Mesenchymal stem cell (in vitro differentiated cells and primary cell): ENCODE results near the gene DDX39B.
A peak's percentile ranks its signal among the peaks of the same experiment; 100 is the strongest.
"Not testable (repeated sequence)": the region's sequence is repeated elsewhere in the genome, so short reads cannot be mapped to it uniquely, and the experiment has no call there.

ENCODE experiments used
- DNase-seq: peaks from one replicate; pipeline ENCODE4 v3.0.0-alpha.2; 2013
- H2AFZ ChIP-seq: one replicate; pipeline ENCODE4 v1.6.1; 2013; ENCODE audit warnings: low read depth, mild to moderate bottlenecking, control low read depth, inconsistent platforms, low read length, moderate library complexity
- H2AK5ac ChIP-seq: 2 replicates; pipeline ENCODE4 v1.6.1; 2013; ENCODE audit warnings: low read length, moderate library complexity, mild to moderate bottlenecking, inconsistent platforms; ENCODE audit not compliant: severe bottlenecking
- H2BK120ac ChIP-seq: one replicate; pipeline ENCODE4 v1.6.1; 2013; ENCODE audit warnings: low read depth, mild to moderate bottlenecking, inconsistent platforms, low read length, moderate library complexity
- H2BK12ac ChIP-seq, 2 experiments: one replicate each; pipeline ENCODE4 v1.6.1; 2013; ENCODE audit warnings: inconsistent platforms in 2 of 2, low read length in 2 of 2, mild to moderate bottlenecking in 2 of 2, moderate library complexity in 2 of 2, control low read depth in 1 of 2
- H2BK15ac ChIP-seq: one replicate; pipeline ENCODE4 v1.6.1; 2013; ENCODE audit warnings: mild to moderate bottlenecking, low read depth, inconsistent platforms; ENCODE audit not compliant: poor library complexity, severe bottlenecking
- H2BK5ac ChIP-seq: 2 replicates; pipeline ENCODE4 v1.6.1; 2013; ENCODE audit warnings: low read depth, mild to moderate bottlenecking, low read length, control low read depth, inconsistent platforms; ENCODE audit not compliant: poor library complexity, severe bottlenecking
- H3K14ac ChIP-seq, 2 experiments: one replicate each; pipeline ENCODE4 v1.6.1; 2013; ENCODE audit warnings: inconsistent platforms in 2 of 2, low read length in 2 of 2, control low read depth in 1 of 2, mild to moderate bottlenecking in 1 of 2, moderate library complexity in 1 of 2
- H3K18ac ChIP-seq, 2 experiments: one replicate each; pipeline ENCODE4 v1.6.1; 2013; ENCODE audit warnings: inconsistent platforms in 2 of 2, low read length in 2 of 2, control low read depth in 1 of 2, low read depth in 1 of 2, mild to moderate bottlenecking in 1 of 2
- H3K23ac ChIP-seq, 2 experiments: one replicate each; pipeline ENCODE4 v1.6.1; 2013; ENCODE audit warnings: inconsistent platforms in 2 of 2, low read length in 2 of 2, mild to moderate bottlenecking in 2 of 2, moderate library complexity in 2 of 2, control low read depth in 1 of 2
- H3K27ac ChIP-seq: 2 replicates; pipeline ENCODE4 v1.5.1; 2013; ENCODE audit warnings: mild to moderate bottlenecking, moderate library complexity, low read length, control low read depth, inconsistent platforms; ENCODE audit not compliant: poor library complexity, severe bottlenecking
- H3K27me3 ChIP-seq, 2 experiments: 2 replicates each; pipeline versions ENCODE4 v1.6.1 to v1.7.0; 2013; ENCODE audit warnings: low read length in 2 of 2, mild to moderate bottlenecking in 2 of 2, moderate library complexity in 2 of 2, control low read depth in 1 of 2, inconsistent platforms in 1 of 2; ENCODE audit not compliant: control insufficient read depth in 1 of 2, insufficient read depth in 1 of 2
- H3K36me3 ChIP-seq, 2 experiments: 2 replicates each; pipeline versions ENCODE4 v1.6.1 to v1.7.0; 2013; ENCODE audit warnings: low read length in 2 of 2, control low read depth in 1 of 2, inconsistent platforms in 1 of 2, low read depth in 1 of 2, mild to moderate bottlenecking in 1 of 2; ENCODE audit not compliant: insufficient read depth in 2 of 2, control insufficient read depth in 1 of 2
- H3K4ac ChIP-seq, 2 experiments: one replicate each; pipeline ENCODE4 v1.6.1; 2013; ENCODE audit warnings: inconsistent platforms in 2 of 2, low read length in 2 of 2, mild to moderate bottlenecking in 2 of 2, moderate library complexity in 2 of 2, control low read depth in 1 of 2, low read depth in 1 of 2
- H3K4me1 ChIP-seq: 2 replicates; pipeline ENCODE4 v1.6.1; 2013; ENCODE audit warnings: low read depth, low read length, control low read depth; ENCODE audit not compliant: control insufficient read depth, insufficient read depth
- H3K4me2 ChIP-seq: 2 replicates; pipeline ENCODE4 v1.6.1; 2013; ENCODE audit warnings: low read length, mild to moderate bottlenecking, inconsistent platforms; ENCODE audit not compliant: poor library complexity, severe bottlenecking
- H3K4me3 ChIP-seq, 2 experiments: 2 replicates each; pipeline versions ENCODE4 v1.5.1 to v1.7.0; 2013; ENCODE audit warnings: low read length in 2 of 2, mild to moderate bottlenecking in 2 of 2, control low read depth in 1 of 2, low read depth in 1 of 2; ENCODE audit not compliant: insufficient read depth in 1 of 2
- H3K79me1 ChIP-seq: replicated peaks from 2 replicates; pipeline ENCODE4 v1.6.1; 2013; ENCODE audit warnings: mild to moderate bottlenecking, control low read depth, low read length, inconsistent platforms; ENCODE audit not compliant: poor library complexity, severe bottlenecking
- H3K9ac ChIP-seq: 2 replicates; pipeline ENCODE4 v1.7.0; 2013; ENCODE audit warnings: mild to moderate bottlenecking, low read length, moderate library complexity
- H3K9me3 ChIP-seq: 2 replicates; pipeline ENCODE4 v1.7.0; 2013; ENCODE audit warnings: mild to moderate bottlenecking, low read length; ENCODE audit not compliant: control insufficient read depth
- H4K8ac ChIP-seq: one replicate; pipeline ENCODE4 v1.6.1; 2013; ENCODE audit warnings: inconsistent platforms, mild to moderate bottlenecking, low read length, moderate library complexity
- H4K91ac ChIP-seq: one replicate; pipeline ENCODE4 v1.6.1; 2013; ENCODE audit warnings: mild to moderate bottlenecking, low read length, inconsistent platforms
- WGBS: methylation state at CpG from one replicate; pipeline ENCODE4 v1.1.7; 2013; ENCODE audit warnings: mixed read lengths; 5-methylcytosine and 5-hydroxymethylcytosine counted together

Gene DDX39B

GRCh38 chr6:31499648-31500047 lies 42.2 kb downstream of the DDX39B start:
- H3K36me3 ChIP-seq, H3K9ac ChIP-seq, H3K4me3 ChIP-seq, H2BK12ac ChIP-seq, H2BK15ac ChIP-seq, H4K91ac ChIP-seq, H3K9me3 ChIP-seq, H2AK5ac ChIP-seq, H3K4me2 ChIP-seq, H3K23ac ChIP-seq, H3K4ac ChIP-seq, H2BK5ac ChIP-seq, H3K18ac ChIP-seq, H4K8ac ChIP-seq, H2AFZ ChIP-seq, H3K27me3 ChIP-seq, H2BK120ac ChIP-seq, DNase-seq, H3K27ac ChIP-seq, H3K14ac ChIP-seq: not testable (repeated sequence)
- no CpG with 5 or more reads among the region's 2 CpGs for WGBS
- H3K79me1 ChIP-seq, result peaks cover 12% of the 10 kb centered on the region
- peaks cover 18% of the 10 kb centered on the region for H3K4me1 ChIP-seq

GRCh38 chr6:31498748-31499147 lies 43.1 kb downstream of the DDX39B start:
- Histone ChIP-seq H3K9me3 (no peaks in the 10 kb centered on the region), H2BK15ac (no peak overlapping the region), H4K91ac (no peak overlapping the region), H3K9ac (peak overlapping the region; percentile 66), H4K8ac (no peak overlapping the region), H3K4me1 (peaks cover 18% of the 10 kb centered on the region), H3K23ac (no peak overlapping the region), H3K4ac (no peak overlapping the region), H3K36me3 (no peaks in the 10 kb centered on the region), H3K79me1 (peaks cover 15% of the 10 kb centered on the region), H2AFZ (no peak overlapping the region), H3K4me2 (peak overlapping the region; percentile 86), H3K14ac (no peak overlapping the region), H2BK12ac (no peak overlapping the region), H2BK120ac (no peak overlapping the region), H2AK5ac (no peak overlapping the region), H2BK5ac (no peak overlapping the region), H3K18ac (no peak overlapping the region), H3K27me3 (no peaks in the 10 kb centered on the region), H3K4me3 (peak overlapping the region in 1 of 2 experiments; percentile 88), H3K27ac (no peak overlapping the region)
- peak; percentile 12 for DNase-seq
- 19% methylated on average over 20 of the region's 21 CpGs for WGBS

DNA sequence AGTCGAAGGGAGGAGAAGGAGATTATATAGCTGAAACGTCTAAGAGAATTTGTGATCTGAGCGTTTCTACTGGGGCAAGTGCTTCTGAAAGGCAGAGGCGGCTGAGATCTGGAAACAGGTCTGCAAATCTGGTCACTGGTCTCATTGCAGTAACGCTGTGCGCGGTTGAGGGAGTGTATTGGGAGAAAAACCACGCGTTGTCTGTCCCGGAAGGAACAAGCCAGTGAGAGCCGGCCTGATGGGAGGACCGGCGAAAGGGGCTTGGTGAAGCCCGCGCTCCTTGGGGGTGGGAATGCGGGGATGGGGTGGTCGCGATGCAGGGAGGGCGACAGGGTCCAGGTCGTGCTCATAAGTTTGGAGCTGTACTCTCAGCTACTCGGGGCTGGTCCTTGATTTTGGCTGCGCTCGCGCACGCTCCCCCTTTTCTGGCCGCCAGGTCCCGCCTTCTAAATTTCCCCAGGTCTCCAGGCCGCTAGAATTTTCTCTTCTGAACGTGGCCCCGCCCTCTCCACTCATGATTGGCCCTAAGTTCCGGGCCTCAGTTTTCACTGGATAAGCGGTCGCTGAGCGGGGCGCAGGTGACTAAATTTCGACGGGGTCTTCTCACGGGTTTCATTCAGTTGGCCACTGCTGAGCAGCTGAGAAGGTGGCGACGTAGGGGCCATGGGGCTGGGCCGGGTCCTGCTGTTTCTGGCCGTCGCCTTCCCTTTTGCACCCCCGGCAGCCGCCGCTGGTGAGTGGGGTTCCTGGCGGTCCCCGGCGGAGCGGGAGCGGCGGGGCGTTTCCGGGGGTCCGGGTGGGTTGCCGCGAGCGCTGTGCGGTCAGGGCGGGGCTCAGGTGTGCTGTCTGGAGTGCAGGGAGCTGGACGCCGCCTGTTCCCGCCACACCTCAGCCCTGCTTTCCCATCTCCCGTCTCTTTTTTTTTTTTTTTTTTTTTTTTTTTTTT lies 44.0 kb downstream of the DDX39B start, which contains the start of gene MICB:
TSS of gene MICB (plus strand) at position 615 of the 946 bp plus-strand sequence. CDS start at position 664, 49 bp downstream.
- peak; percentile 90 for DNase-seq
- peak within 1 kb of the TSS; percentile 96 for H2AFZ ChIP-seq
- H3K18ac ChIP-seq, result peak within 1 kb of the TSS in 1 of 2 experiments; percentile 21
- no peaks in the 10 kb centered on the region for H3K9me3 ChIP-seq
- H3K14ac ChIP-seq, result no peak within 1 kb of the TSS
- peak within 1 kb of the TSS; percentile 19 for H2AK5ac ChIP-seq
- H4K91ac ChIP-seq, result peak within 1 kb of the TSS; percentile 61
- H3K4me1 ChIP-seq, result peaks cover 18% of the 10 kb centered on the region
- peak within 1 kb of the TSS; percentile 90 for H2BK15ac ChIP-seq
- peaks cover 14% of the 10 kb centered on the region for H3K79me1 ChIP-seq
- peak within 1 kb of the TSS in 1 of 2 experiments; percentile 49 for H3K4ac ChIP-seq
- H3K4me2 ChIP-seq, result peak within 1 kb of the TSS; percentile 99
- H2BK5ac ChIP-seq, result no peak within 1 kb of the TSS
- peak within 1 kb of the TSS; percentile 81 to 88 for H3K4me3 ChIP-seq
- no peak within 1 kb of the TSS for H2BK120ac ChIP-seq
- H3K9ac ChIP-seq, result peak within 1 kb of the TSS; percentile 81
- no peak within 1 kb of the TSS for H2BK12ac ChIP-seq
- WGBS, result 2% methylated on average over 57 of the region's 64 CpGs
- peak within 1 kb of the TSS in 1 of 2 experiments; percentile 60 for H3K23ac ChIP-seq
- H3K36me3 ChIP-seq, result no peaks in the 10 kb centered on the region
- peak within 1 kb of the TSS; percentile 49 for H4K8ac ChIP-seq
- peak within 1 kb of the TSS; percentile 70 for H3K27ac ChIP-seq
- H3K27me3 ChIP-seq, result no peaks in the 10 kb centered on the region

- peak overlapping the region in 1 of 2 experiments; percentile 84 for H2BK12ac ChIP-seq
- H3K4me1 ChIP-seq, result peaks cover 18% of the 10 kb centered on the region
- H3K27me3 ChIP-seq, H4K91ac ChIP-seq, H3K4me2 ChIP-seq, H3K23ac ChIP-seq, H3K9me3 ChIP-seq, H3K14ac ChIP-seq, H2AFZ ChIP-seq, H3K4ac ChIP-seq, DNase-seq, H2BK120ac ChIP-seq, H3K18ac ChIP-seq, H2BK15ac ChIP-seq, H3K27ac ChIP-seq, H3K36me3 ChIP-seq, H4K8ac ChIP-seq, H2BK5ac ChIP-seq: not testable (repeated sequence)
- WGBS, result 72% methylated on average over 4 of the region's 4 CpGs
- peak overlapping the region in 1 of 2 experiments; percentile 88 for H3K4me3 ChIP-seq
- H3K9ac ChIP-seq, result peak overlapping the region; percentile 81
- peak overlapping the region; percentile 19 for H2AK5ac ChIP-seq
- H3K79me1 ChIP-seq, result peaks cover 14% of the 10 kb centered on the region
These were observed 45.0 kb downstream of the DDX39B start for GRCh38 chr6:31496826-31497225.
